ENCODE measurements around the gene ZMYND11.

Gene ZMYND11

GRCh38 chr10:235915-236314 is 100.7 kb downstream of the ZMYND11 start:
- DNase-seq (ENCODE audit: extremely low read depth, low read depth): no peak
- no peak overlapping the region for H3K4me3 ChIP-seq (replicated peaks; ENCODE audit: low read depth, low read length)

GRCh38 chr10:239109-239508 is 103.9 kb downstream of the ZMYND11 start:
- DNase-seq (ENCODE audit: extremely low read depth, low read depth): no peak
- TF ChIP-seq, protein P1, sequence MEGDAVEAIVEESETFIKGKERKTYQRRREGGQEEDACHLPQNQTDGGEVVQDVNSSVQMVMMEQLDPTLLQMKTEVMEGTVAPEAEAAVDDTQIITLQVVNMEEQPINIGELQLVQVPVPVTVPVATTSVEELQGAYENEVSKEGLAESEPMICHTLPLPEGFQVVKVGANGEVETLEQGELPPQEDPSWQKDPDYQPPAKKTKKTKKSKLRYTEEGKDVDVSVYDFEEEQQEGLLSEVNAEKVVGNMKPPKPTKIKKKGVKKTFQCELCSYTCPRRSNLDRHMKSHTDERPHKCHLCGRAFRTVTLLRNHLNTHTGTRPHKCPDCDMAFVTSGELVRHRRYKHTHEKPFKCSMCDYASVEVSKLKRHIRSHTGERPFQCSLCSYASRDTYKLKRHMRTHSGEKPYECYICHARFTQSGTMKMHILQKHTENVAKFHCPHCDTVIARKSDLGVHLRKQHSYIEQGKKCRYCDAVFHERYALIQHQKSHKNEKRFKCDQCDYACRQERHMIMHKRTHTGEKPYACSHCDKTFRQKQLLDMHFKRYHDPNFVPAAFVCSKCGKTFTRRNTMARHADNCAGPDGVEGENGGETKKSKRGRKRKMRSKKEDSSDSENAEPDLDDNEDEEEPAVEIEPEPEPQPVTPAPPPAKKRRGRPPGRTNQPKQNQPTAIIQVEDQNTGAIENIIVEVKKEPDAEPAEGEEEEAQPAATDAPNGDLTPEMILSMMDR (IDR thresholded peaks at IDR 0.05; ENCODE audit: low read depth, low read length, missing control alignments): no peak
- H3K4me3 ChIP-seq (replicated peaks; ENCODE audit: low read depth, low read length): no peak overlapping the region

More at GRCh38 chr10:235915-236314, 100.7 kb downstream of the ZMYND11 start:
- TF ChIP-seq, protein P1 (IDR thresholded peaks at IDR 0.05; ENCODE audit: low read depth, low read length, missing control alignments): no peak

- TF ChIP-seq, protein P1 (IDR thresholded peaks at IDR 0.05; ENCODE audit: low read depth, low read length, missing control alignments): no peak
- H3K4me3 ChIP-seq (replicated peaks; ENCODE audit: low read depth, low read length): no peak overlapping the region
- no peak for DNase-seq (ENCODE audit: extremely low read depth, low read depth)
Observed at GRCh38 chr10:241451-241850, 106.2 kb downstream of the ZMYND11 start.

GRCh38 chr10:241966-242643 is 106.8 kb downstream of the ZMYND11 start:
- TF ChIP-seq, protein P1 (IDR thresholded peaks at IDR 0.05; ENCODE audit: low read depth, low read length, missing control alignments): no peak
- no peak for DNase-seq (ENCODE audit: extremely low read depth, low read depth)
- H3K4me3 ChIP-seq (replicated peaks; ENCODE audit: low read depth, low read length): no peak overlapping the region

GRCh38 chr10:244227-244626 is 109.0 kb downstream of the ZMYND11 start:
- TF ChIP-seq, protein P1 (IDR thresholded peaks at IDR 0.05; ENCODE audit: low read depth, low read length, missing control alignments): no peak
- no peak overlapping the region for H3K4me3 ChIP-seq (replicated peaks; ENCODE audit: low read depth, low read length)
- DNase-seq (ENCODE audit: extremely low read depth, low read depth): no peak

GRCh38 chr10:246431-246830 is 111.2 kb downstream of the ZMYND11 start:
- DNase-seq (ENCODE audit: extremely low read depth, low read depth): no peak
- no peak overlapping the region for H3K4me3 ChIP-seq (replicated peaks; ENCODE audit: low read depth, low read length)

More at GRCh38 chr10:246431-246830, 111.2 kb downstream of the ZMYND11 start:
- TF ChIP-seq, protein P1 (IDR thresholded peaks at IDR 0.05; ENCODE audit: low read depth, low read length, missing control alignments): no peak
